HG03135 (cell line): Measurements from ENCODE around the gene NOL4L.

ENCODE experiments used
- ATAC-seq: cut with Tn5 transposase; IDR thresholded peaks from one replicate; pipeline ENCODE4 v1.9.1; 2021; ENCODE audit warnings: mild to moderate bottlenecking, moderate library complexity; ENCODE audit not compliant: unreplicated experiment

The NOL4L gene

GRCh38 chr20:32543570-32544259 is 41.4 kb downstream of the NOL4L start:
- no peak for ATAC-seq

GRCh38 chr20:32542259-32542615 is 42.9 kb downstream of the NOL4L start:
- ATAC-seq = no peak

GRCh38 chr20:32541323-32542258 is 43.5 kb downstream of the NOL4L start:
- ATAC-seq = no peak

GRCh38 chr20:32539817-32540675 is 45.1 kb downstream of the NOL4L start:
- no peak for ATAC-seq

- ATAC-seq = no peak
Observed at GRCh38 chr20:32539026-32539816, 45.9 kb downstream of the NOL4L start.

- ATAC-seq = no peak
Observed at GRCh38 chr20:32538526-32538939, 46.6 kb downstream of the NOL4L start.

- ATAC-seq = no peak
Observed at GRCh38 chr20:32537657-32538525, 47.2 kb downstream of the NOL4L start.

GRCh38 chr20:32536851-32537656 is 48.1 kb downstream of the NOL4L start:
- ATAC-seq = peak; percentile 12

- peak; percentile 45 for ATAC-seq
Observed at GRCh38 chr20:32535953-32536823, 48.9 kb downstream of the NOL4L start.

GRCh38 chr20:32535316-32535952 is 49.7 kb downstream of the NOL4L start:
- no peak for ATAC-seq

- no peak for ATAC-seq
Observed at GRCh38 chr20:32534661-32535240, 50.4 kb downstream of the NOL4L start.

- ATAC-seq = no peak
Observed at GRCh38 chr20:32533732-32534131, 51.4 kb downstream of the NOL4L start.

GRCh38 chr20:32532246-32532645 is 52.9 kb downstream of the NOL4L start:
- no peak for ATAC-seq

- ATAC-seq = no peak
Observed at GRCh38 chr20:32528905-32529670, 56.0 kb downstream of the NOL4L start.

GRCh38 chr20:32528171-32528891 is 56.8 kb downstream of the NOL4L start:
- no peak for ATAC-seq
